SK-N-SH (cell line): ENCODE results near the gene GOLGA6C.
"Not testable (repeated sequence)": the region's sequence is repeated elsewhere in the genome, so short reads cannot be mapped to it uniquely, and the experiment has no call there.

Experiments used
- CTCF ChIP-seq: fragments of 200-600 bp; sonication (generic); IDR thresholded peaks from 2 replicates; pipeline ENCODE4 v1.6.1; 2017; ENCODE audit warnings: antibody characterized with exemption, mild to moderate bottlenecking, moderate library complexity
- MAX ChIP-seq: IDR thresholded peaks from 2 replicates; pipeline ENCODE4 v1.4.0; 2012; ENCODE audit warnings: low read depth
- TAF1 ChIP-seq: IDR thresholded peaks from 2 replicates; pipeline ENCODE4 v1.6.1; 2012; ENCODE audit warnings: low read depth, mild to moderate bottlenecking, low read length, moderate library complexity, borderline replicate concordance

- not testable (repeated sequence) for TF ChIP-seq CTCF, MAX, TAF1
These were observed 35.5 kb downstream of the GOLGA6C start for GRCh38 chr15:75293660-75294059.
